Measurements from ENCODE around the gene LUC7L2. TPM values are rescaled to one million over a fixed set of nuclear protein-coding genes. Genes with fewer than 3 reads are reported as not detected.
"Not testable (repeated sequence)": the region's sequence is repeated elsewhere in the genome, so short reads cannot be mapped to it uniquely, and the experiment has no call there.

LUC7L2 gene
- total RNA-seq, 6 experiments from 2014 or later = 55.1 to 74.4 (median 66.1) TPM

DNA sequence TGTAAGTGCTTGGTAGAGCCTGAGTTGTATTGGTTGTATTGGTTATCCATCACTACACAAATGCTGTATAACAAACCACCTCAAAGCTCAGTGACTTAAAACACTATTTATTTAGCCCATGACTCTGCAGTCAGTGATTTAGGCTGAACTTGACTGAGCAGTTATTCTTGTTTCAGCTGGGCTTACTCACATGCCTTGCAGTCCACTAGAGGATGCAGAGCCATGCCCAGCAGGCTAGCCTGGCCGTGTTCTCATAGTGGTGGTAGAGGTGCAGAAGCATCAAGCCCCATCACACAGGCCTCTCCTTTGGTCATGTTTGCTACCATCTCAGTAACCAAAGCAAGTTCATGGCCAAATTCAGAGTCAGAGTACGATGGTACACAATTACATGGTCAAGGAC is 43.9 kb downstream of the LUC7L2 start:
- Mint-ChIP-seq H3K4me3 (no peak overlapping the region), H3K4me1 (ENCODE audit: low read depth) (peaks cover 20% of the 10 kb centered on the region), H3K9me3 (no peaks in the 10 kb centered on the region), H3K27ac (peak overlapping the region; percentile 21), H3K27me3 (ENCODE audit: insufficient read depth) (no peaks in the 10 kb centered on the region), H3K36me3 (ENCODE audit: low read depth) (peaks cover 58% of the 10 kb centered on the region)
- no peak for DNase-seq
- TF ChIP-seq, protein P1, sequence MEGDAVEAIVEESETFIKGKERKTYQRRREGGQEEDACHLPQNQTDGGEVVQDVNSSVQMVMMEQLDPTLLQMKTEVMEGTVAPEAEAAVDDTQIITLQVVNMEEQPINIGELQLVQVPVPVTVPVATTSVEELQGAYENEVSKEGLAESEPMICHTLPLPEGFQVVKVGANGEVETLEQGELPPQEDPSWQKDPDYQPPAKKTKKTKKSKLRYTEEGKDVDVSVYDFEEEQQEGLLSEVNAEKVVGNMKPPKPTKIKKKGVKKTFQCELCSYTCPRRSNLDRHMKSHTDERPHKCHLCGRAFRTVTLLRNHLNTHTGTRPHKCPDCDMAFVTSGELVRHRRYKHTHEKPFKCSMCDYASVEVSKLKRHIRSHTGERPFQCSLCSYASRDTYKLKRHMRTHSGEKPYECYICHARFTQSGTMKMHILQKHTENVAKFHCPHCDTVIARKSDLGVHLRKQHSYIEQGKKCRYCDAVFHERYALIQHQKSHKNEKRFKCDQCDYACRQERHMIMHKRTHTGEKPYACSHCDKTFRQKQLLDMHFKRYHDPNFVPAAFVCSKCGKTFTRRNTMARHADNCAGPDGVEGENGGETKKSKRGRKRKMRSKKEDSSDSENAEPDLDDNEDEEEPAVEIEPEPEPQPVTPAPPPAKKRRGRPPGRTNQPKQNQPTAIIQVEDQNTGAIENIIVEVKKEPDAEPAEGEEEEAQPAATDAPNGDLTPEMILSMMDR (IDR thresholded peaks at IDR 0.05) = no peak

DNA sequence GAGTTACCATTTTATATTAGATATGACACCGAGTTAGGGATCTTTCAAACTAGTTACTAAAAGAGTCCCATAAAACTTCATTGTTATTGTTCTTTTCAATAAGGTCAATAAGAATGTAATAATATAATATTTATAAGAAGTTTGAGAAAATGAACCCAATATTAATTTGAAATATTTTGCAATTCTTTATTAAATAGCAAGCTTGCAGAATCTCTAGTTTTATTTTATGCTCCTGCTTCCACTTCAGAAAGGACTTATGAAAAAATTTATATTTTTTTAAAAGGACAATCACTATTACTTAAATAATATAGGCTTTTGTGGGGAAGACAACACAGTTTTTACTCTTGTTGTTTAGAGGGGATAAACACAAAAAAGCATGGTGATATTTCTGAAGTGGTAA is 47.9 kb downstream of the LUC7L2 start:
- no peak for DNase-seq
- TF ChIP-seq, protein P1 (IDR thresholded peaks at IDR 0.05) = no peak
- H3K4me1 Mint-ChIP-seq (ENCODE audit: low read depth) = peaks cover 23% of the 10 kb centered on the region
- peaks cover 60% of the 10 kb centered on the region for H3K36me3 Mint-ChIP-seq (ENCODE audit: low read depth)
- no peaks in the 10 kb centered on the region; the same call in 1 of the 2 replicates for H3K27me3 Mint-ChIP-seq (ENCODE audit: insufficient read depth)
- H3K27ac Mint-ChIP-seq = no peak overlapping the region
- no peak overlapping the region for H3K4me3 Mint-ChIP-seq
- H3K9me3 Mint-ChIP-seq = no peaks in the 10 kb centered on the region

DNA sequence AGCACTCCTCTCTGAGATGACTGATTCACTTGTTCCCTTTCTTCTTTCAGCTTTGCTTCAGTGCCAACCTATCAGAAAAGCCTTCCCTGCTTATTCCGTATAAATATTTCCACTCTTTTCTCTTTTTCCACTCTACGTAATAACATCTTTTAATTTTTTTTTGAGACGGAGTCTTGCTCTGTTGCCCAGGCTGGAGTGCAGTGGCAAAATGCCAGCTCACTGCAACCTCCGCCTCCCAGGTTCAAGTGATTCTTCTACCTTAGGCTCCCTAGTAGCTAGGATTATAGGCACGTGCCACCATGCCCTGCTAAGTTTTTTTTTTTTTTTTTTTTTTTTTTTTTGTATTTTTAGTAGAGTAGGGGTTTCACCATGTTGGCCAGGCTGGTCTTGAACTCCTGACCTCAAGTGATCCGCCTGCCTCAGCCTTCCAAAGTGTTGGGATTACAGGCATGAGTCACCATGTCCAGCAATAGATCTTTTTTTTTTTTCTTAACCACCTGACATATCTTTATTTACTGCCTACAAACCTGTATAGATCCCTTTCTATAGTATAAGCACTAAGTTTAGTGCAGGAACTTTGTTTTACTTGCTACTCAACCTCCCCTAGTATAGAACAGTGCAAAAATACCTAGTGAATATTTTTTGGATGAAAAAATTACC is 55.2 kb downstream of the LUC7L2 start:
- H3K27me3 Mint-ChIP-seq (ENCODE audit: insufficient read depth); H3K4me3 Mint-ChIP-seq; H3K9me3 Mint-ChIP-seq; DNase-seq: not testable (repeated sequence)
- H3K4me1 Mint-ChIP-seq (ENCODE audit: low read depth) = peaks cover 30% of the 10 kb centered on the region
- 0 out of 2 replicates have a peak overlapping the region, but pooled peaks have one; percentile 7 for H3K27ac Mint-ChIP-seq
- peaks cover 39% of the 10 kb centered on the region for H3K36me3 Mint-ChIP-seq (ENCODE audit: low read depth)

GRCh38 chr7:139416405-139416804 is 56.7 kb downstream of the LUC7L2 start:
- Mint-ChIP-seq H3K27ac (peak overlapping the region; percentile 46; the same call in 1 of the 2 replicates), H3K27me3 (ENCODE audit: insufficient read depth) (no peaks in the 10 kb centered on the region; the same call in 1 of the 2 replicates), H3K9me3 (no peaks in the 10 kb centered on the region), H3K4me1 (ENCODE audit: low read depth) (peaks cover 20% of the 10 kb centered on the region), H3K36me3 (ENCODE audit: low read depth) (peaks cover 38% of the 10 kb centered on the region), H3K4me3 (no peak overlapping the region)
- DNase-seq = no peak
- TF ChIP-seq, protein P1 (IDR thresholded peaks at IDR 0.05) = no peak

DNA sequence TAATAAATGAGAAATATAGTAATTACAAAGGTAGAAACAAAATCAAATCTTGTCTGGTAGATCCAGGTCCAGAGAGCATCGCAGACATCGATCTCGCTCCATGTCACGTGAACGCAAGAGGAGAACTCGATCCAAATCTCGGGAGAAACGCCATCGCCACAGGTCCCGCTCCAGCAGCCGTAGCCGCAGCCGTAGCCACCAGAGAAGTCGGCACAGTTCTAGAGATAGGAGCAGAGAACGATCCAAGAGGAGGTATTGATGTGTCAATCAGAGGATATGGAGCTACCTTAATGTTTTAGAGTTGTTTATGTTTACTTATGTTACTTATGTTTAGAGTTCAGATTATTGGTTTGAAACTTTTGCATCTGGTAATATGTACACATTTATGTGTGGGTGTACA is 57.8 kb downstream of the LUC7L2 start:
- Mint-ChIP-seq H3K27ac (no peak overlapping the region), H3K4me1 (ENCODE audit: low read depth) (peaks cover 20% of the 10 kb centered on the region), H3K9me3 (no peaks in the 10 kb centered on the region), H3K27me3 (ENCODE audit: insufficient read depth) (no peaks in the 10 kb centered on the region; the same call in 1 of the 2 replicates), H3K4me3 (no peak overlapping the region), H3K36me3 (ENCODE audit: low read depth) (peaks cover 40% of the 10 kb centered on the region)
- TF ChIP-seq, protein P1 (IDR thresholded peaks at IDR 0.05) = no peak
- no peak for DNase-seq

DNA sequence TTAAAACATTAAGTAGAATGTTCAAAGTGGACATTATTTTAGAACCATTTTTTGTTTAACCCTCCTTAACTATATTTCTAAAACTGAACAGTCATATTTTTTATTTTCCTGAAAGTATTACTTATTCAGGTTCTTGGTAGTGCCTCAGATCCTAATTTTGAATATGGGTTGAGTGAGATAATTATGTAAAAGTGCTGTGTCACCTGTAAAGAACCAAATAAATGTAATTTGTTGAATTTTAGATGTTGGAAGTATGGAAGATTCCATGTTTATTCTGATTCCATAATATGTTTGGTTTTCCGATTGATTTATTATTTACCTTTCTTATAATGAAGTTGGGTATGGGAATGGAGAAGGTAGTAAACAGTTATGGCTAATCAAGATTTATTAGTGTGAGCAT is 61.4 kb downstream of the LUC7L2 start:
- no peaks in the 10 kb centered on the region; the same call in 1 of the 2 replicates for H3K27me3 Mint-ChIP-seq (ENCODE audit: insufficient read depth)
- H3K4me1 Mint-ChIP-seq (ENCODE audit: low read depth) = peaks cover 6% of the 10 kb centered on the region
- TF ChIP-seq, protein P1 (IDR thresholded peaks at IDR 0.05) = no peak
- H3K4me3 Mint-ChIP-seq = no peak overlapping the region
- no peaks in the 10 kb centered on the region for H3K9me3 Mint-ChIP-seq
- no peak overlapping the region; the same call in 1 of the 2 replicates for H3K27ac Mint-ChIP-seq
- no peak for DNase-seq
- peaks cover 39% of the 10 kb centered on the region for H3K36me3 Mint-ChIP-seq (ENCODE audit: low read depth)
